Stimulated activated CD4-positive, alpha-beta T cell treated with anti-CD3 and anti-CD28 coated beads, Interleukin-12 subunit alpha, Interleukin-12 subunit beta, amount 100 ng/mL, for 4 hours (primary cell): ENCODE data around the gene EPS8.
"Not testable (repeated sequence)": the region's sequence is repeated elsewhere in the genome, so short reads cannot be mapped to it uniquely, and the experiment has no call there.

Experiments used
- DNase-seq: peaks from one replicate; pipeline ENCODE4 v3.0.0-alpha.2; 2020

The EPS8 gene

GRCh38 chr12:15633201-15633600, 156.0 kb downstream of the EPS8 start:
- no peak for DNase-seq

- DNase-seq = no peak
Observed at GRCh38 chr12:15632708-15633107, 156.5 kb downstream of the EPS8 start.

- DNase-seq = no peak
Observed at GRCh38 chr12:15631007-15631715, 158.0 kb downstream of the EPS8 start.

GRCh38 chr12:15629761-15630160, 159.4 kb downstream of the EPS8 start:
- DNase-seq = no peak

GRCh38 chr12:15629108-15629507, 160.1 kb downstream of the EPS8 start:
- no peak for DNase-seq

- no peak for DNase-seq
Observed at GRCh38 chr12:15627995-15628945, 160.9 kb downstream of the EPS8 start.

- no peak for DNase-seq
Observed at GRCh38 chr12:15625075-15625474, 164.1 kb downstream of the EPS8 start.

GRCh38 chr12:15620741-15621539, 168.2 kb downstream of the EPS8 start:
- no peak for DNase-seq

- DNase-seq = not testable (repeated sequence)
Observed at GRCh38 chr12:15616495-15616894, 172.7 kb downstream of the EPS8 start.

- no peak for DNase-seq
Observed at GRCh38 chr12:15613981-15614380, 175.2 kb downstream of the EPS8 start.

- no peak for DNase-seq
Observed at GRCh38 chr12:15608941-15609340, 180.2 kb downstream of the EPS8 start.

- no peak for DNase-seq
Observed at GRCh38 chr12:15608406-15608805, 180.8 kb downstream of the EPS8 start.

- DNase-seq = no peak
Observed at GRCh38 chr12:15605881-15606590, 183.2 kb downstream of the EPS8 start.

- DNase-seq = no peak
Observed at GRCh38 chr12:15603474-15604085, 185.6 kb downstream of the EPS8 start.

GRCh38 chr12:15602051-15602672, 187.0 kb downstream of the EPS8 start:
- DNase-seq = no peak

- no peak for DNase-seq
Observed at GRCh38 chr12:15601210-15601800, 187.9 kb downstream of the EPS8 start.

GRCh38 chr12:15600223-15600935, 188.8 kb downstream of the EPS8 start:
- DNase-seq = no peak

- DNase-seq = no peak
Observed at GRCh38 chr12:15599266-15600037, 189.7 kb downstream of the EPS8 start.

GRCh38 chr12:15597125-15597830, 191.9 kb downstream of the EPS8 start:
- DNase-seq = no peak
